Muscle of arm (tissue), 12 donors: Measurements from ENCODE around the gene TADA3. TPM values are rescaled to one million over a fixed set of nuclear protein-coding genes. Genes with fewer than 3 reads are reported as not detected.

Source experiments
- DNase-seq: peaks from one replicate; pipeline ENCODE4 v3.0.0-alpha.2; 2013
- polyA plus RNA-seq, 12 donors: library from polyadenylated mRNA; unstranded; fragments of 120-200 nt; gene quantifications; one replicate each; pipeline ENCODE4 v1.2.1, GENCODE V29; 2013; ENCODE audit not compliant: insufficient read length in 12 of 12

TADA3 gene
- polyA plus RNA-seq, 12 donors: 48.4 to 60.5 (median 54.2) TPM; not detected in 1

GRCh38 chr3:9732080-9732739 is 60.1 kb downstream of the TADA3 start:
- DNase-seq: no peak

GRCh38 chr3:9731206-9732079 is 60.8 kb downstream of the TADA3 start, which contains the start of gene BRPF1:
BRPF1 (plus strand) TSS chr3:9731735; CDS start chr3:9734141, 2,406 bp downstream.
- peak; percentile 99 for DNase-seq

- no peak for DNase-seq
These were observed 61.5 kb downstream of the TADA3 start for GRCh38 chr3:9730657-9731205.

Other genes starting within 250 kb of the TADA3 start
- gene LHFPL4, start 238.7 kb downstream of the TADA3 start, polyA plus RNA-seq: under 1 TPM in 4 of 12 donors, not detected in 8; 0.04 to 0.11 (median 0.05) TPM
- 10 to 100 TPM in 11 of 12 donors, not detected in 1; 18.1 to 36.3 (median 20.0) TPM for gene MTMR14, start 143.0 kb downstream of the TADA3 start, polyA plus RNA-seq
- under 1 TPM in 1 of 12 donors, not detected in 11; 0.29 TPM for gene CPNE9, start 88.6 kb downstream of the TADA3 start, polyA plus RNA-seq
- 10 to 100 TPM in 10 of 12 donors, 1 to 10 TPM in 1, not detected in 1; 9.8 to 17.9 (median 12.3) TPM for gene BRPF1, start 60.7 kb downstream of the TADA3 start, polyA plus RNA-seq
- 10 to 100 TPM in 11 of 12 donors, not detected in 1; 22.1 to 74.2 (median 27.1) TPM for gene OGG1, start 42.5 kb downstream of the TADA3 start, polyA plus RNA-seq
- 10 to 100 TPM in 10 of 12 donors, 1 to 10 TPM in 1, not detected in 1; 9.3 to 20.0 (median 12.7) TPM for gene CAMK1, start 22.5 kb downstream of the TADA3 start, polyA plus RNA-seq
- 1,000 to 10,000 TPM in 1 of 12 donors, 100 to 1,000 TPM in 1, 10 to 100 TPM in 10; 64.5 to 2,172 (median 77.5) TPM for gene ARPC4, start 609 bp upstream of the TADA3 start, polyA plus RNA-seq
- 10 to 100 TPM in 11 of 12 donors, not detected in 1; 16.0 to 72.9 (median 30.7) TPM for gene TTLL3, start 17.8 kb upstream of the TADA3 start, polyA plus RNA-seq
- gene RPUSD3, start 51.5 kb upstream of the TADA3 start, polyA plus RNA-seq: 10 to 100 TPM in 11 of 12 donors, not detected in 1; 23.6 to 37.1 (median 28.2) TPM
- gene CIDEC, start 87.8 kb upstream of the TADA3 start, polyA plus RNA-seq: under 1 TPM in 9 of 12 donors, not detected in 3; 0.30 to 0.77 (median 0.46) TPM
- 10 to 100 TPM in 11 of 12 donors, not detected in 1; 17.2 to 33.7 (median 29.6) TPM for gene JAGN1, start 98.1 kb upstream of the TADA3 start, polyA plus RNA-seq
- gene IL17RE, start 110.4 kb upstream of the TADA3 start, polyA plus RNA-seq: 10 to 100 TPM in 2 of 12 donors, 1 to 10 TPM in 8, under 1 TPM in 1, not detected in 1; 0.96 to 67.6 (median 1.8) TPM
- gene IL17RC, start 124.6 kb upstream of the TADA3 start, polyA plus RNA-seq: 10 to 100 TPM in 11 of 12 donors, not detected in 1; 15.8 to 42.8 (median 23.4) TPM
- gene CRELD1, start 141.4 kb upstream of the TADA3 start, polyA plus RNA-seq: 10 to 100 TPM in 11 of 12 donors, not detected in 1; 22.1 to 47.0 (median 31.3) TPM
- 1 to 10 TPM in 9 of 12 donors, under 1 TPM in 1, not detected in 2; 0.88 to 4.2 (median 1.8) TPM for gene PRRT3, start 159.9 kb upstream of the TADA3 start, polyA plus RNA-seq
- gene EMC3, start 194.4 kb upstream of the TADA3 start, polyA plus RNA-seq: 10 to 100 TPM in 11 of 12 donors, not detected in 1; 33.9 to 49.8 (median 40.2) TPM
- 100 to 1,000 TPM in 1 of 12 donors, 10 to 100 TPM in 5, 1 to 10 TPM in 6; 5.2 to 124 (median 10.0) TPM for gene FANCD2, start 234.0 kb upstream of the TADA3 start, polyA plus RNA-seq